HS-27A (cell line): Measurements from ENCODE around the gene ABCD3.
"Not testable (repeated sequence)": the region's sequence is repeated elsewhere in the genome, so short reads cannot be mapped to it uniquely, and the experiment has no call there.

Source experiments
- DNase-seq: peaks from one replicate; pipeline ENCODE4 v3.0.0-alpha.2; 2012; ENCODE audit warnings: low read depth, missing footprints

ABCD3 gene

DNA sequence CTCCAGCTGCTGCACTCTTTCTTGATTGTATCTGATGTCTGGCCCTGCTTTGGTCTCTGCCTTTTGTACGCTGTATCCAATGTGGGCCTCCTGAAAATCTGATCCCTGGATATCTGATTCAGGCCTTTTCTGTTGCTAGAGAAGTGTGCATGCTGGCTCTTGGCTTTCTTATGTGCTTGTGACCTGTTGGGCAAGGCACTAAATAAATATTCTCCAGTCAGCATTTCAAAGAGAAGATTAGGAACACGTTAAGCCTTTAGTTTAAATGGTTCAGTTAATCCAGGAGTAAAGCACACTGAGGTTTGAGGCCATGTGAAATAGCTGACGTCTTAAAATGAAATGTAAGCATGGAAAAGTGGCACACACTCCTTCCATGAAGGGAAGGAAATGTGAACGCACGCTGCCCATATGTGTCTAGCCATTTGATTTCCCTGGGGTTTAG is 132.6 kb downstream of the ABCD3 start:
- DNase-seq = no peak

DNA sequence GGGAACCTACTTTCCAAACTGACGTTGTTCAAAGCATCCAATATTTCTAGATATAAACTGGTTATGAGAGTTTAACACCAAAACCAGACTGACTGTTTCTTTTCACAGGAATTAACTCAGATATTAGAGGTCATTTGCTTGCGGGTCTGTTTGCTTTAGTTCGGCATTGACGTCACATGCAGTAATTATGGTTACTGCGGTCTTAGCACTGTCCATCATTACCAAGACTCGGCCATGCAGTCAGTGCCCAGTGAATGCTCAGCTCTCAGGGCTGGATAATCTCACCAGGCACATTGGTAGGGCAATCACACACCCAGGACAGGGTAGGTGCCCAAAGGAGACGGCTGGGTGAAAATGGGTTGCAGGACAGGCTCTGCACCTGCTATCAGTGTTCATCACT is 133.3 kb downstream of the ABCD3 start:
- DNase-seq = no peak

DNA sequence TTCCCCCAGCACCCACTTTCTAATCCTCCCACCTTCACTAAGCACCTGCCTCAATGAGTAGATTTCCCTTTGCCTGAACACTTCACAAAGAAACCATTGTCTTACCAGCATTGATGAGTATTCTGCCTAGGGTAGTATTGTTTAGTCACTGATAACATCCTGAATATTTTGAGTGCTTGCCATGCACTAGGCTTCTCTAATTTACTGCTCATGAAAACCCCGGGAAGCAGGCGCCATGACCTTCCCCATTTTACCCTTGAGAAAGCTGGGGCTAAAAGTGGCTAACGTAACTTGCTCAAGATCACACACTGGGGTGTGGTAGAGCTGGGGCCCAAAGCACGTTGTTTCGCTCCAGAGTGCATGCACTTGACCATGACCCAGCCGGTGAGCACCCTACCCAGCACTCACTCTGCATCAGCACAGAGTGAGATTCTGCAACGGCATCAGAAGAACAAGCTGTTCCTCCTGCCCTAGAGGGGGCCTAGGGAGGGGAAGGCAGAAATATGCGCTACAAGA is 133.9 kb downstream of the ABCD3 start:
- no peak for DNase-seq

DNA sequence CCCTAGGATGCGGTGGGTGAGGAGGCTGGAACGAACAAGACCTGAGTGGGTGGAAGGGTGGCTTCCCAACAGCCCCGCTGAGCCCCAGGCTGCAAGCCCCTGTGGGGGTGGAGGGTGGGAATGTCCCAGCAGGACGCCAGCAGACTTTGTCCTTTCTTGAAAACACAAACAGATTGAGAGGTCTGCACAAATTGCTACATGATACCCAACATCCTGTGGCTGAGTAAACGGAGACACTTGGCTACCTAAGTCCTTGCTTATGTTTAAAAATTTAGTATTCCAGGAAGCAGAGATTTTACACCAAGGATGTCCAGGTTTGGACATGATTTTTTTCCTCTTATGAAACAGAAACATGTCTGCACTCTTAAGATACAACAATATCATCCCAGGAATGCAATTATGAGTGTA is 135.1 kb downstream of the ABCD3 start:
- no peak for DNase-seq

GRCh38 chr1:94553931-94554330 is 135.7 kb downstream of the ABCD3 start:
- DNase-seq = no peak

GRCh38 chr1:94554580-94554979 is 136.4 kb downstream of the ABCD3 start:
- no peak for DNase-seq

GRCh38 chr1:94555091-94555490 is 136.9 kb downstream of the ABCD3 start:
- no peak for DNase-seq

DNA sequence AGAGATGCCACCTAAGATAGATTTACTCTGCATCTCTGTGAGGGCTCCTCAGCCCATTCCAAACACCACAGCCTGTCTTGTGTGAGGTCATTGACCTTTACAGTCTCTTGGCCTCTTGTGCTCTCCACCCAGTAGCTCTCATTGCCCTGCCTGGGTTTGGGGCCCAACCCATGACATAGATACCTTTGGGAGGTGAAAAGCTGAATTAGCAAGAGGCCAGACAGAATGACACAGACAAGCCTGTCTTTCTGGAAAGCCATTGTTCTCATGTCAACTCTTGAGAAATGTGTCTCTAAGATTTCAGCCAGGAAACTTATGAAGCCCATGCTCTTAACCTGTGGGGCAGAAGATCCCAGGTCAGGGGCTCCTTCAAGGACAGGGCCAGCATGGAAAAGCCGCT is 141.7 kb downstream of the ABCD3 start:
- DNase-seq = no peak

GRCh38 chr1:94560333-94560732 is 142.1 kb downstream of the ABCD3 start:
- no peak for DNase-seq

- no peak for DNase-seq
Observed at GRCh38 chr1:94562519-94563260, 144.5 kb downstream of the ABCD3 start.

GRCh38 chr1:94565901-94566300 is 147.7 kb downstream of the ABCD3 start:
- DNase-seq = no peak

DNA sequence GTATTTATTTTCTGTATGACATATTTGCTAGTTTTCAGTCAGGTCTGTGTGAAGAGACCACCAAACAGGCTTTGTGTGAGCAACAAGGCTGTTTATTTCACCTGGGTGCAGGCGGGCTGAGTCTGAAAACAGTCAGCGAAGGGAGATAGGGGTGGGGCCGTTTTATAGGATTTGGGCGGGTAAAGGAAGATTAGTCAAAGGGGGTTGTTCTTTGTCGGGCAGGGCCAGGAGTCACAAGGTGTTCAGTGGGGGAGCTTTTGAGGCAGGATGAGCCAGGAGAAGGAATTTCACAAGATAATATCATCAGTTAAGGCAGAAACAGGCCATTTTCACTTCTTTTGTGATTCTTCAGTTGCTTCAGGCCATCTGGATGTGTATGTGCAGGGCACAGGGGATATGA is 148.2 kb downstream of the ABCD3 start:
- not testable (repeated sequence) for DNase-seq

DNA sequence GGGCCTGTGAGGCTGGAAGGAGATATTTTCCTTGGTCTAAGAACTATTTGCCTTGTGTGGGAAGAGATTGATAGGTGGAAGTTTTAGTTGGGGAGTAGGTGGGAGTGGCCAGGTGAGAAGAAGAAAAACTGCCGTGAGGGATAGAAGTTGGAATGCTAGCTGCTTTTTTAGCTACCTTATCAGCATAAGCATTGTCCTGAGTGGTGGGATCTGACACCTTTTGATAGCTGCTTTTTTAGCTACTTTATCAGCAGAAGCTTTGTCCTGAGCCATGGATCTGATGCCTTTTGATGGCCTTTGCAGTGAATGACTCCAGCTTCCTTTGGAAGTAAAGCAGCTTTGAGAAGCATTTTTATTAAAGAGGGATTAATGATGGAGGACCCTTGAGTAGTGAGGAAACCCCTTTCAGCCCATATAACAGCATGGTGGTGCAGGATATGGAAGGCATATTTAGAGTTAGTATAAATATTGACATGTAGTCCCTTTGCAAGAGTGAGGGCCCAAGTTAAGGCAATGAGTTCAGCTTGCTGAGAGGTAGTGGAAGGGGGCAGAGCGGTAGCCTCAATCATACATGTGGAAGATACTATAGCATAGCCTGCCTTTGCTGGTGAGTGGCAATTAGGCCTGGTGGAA is 149.9 kb downstream of the ABCD3 start:
- DNase-seq = not testable (repeated sequence)
